ENCODE measurements around the gene TENM4.

Gene TENM4

DNA sequence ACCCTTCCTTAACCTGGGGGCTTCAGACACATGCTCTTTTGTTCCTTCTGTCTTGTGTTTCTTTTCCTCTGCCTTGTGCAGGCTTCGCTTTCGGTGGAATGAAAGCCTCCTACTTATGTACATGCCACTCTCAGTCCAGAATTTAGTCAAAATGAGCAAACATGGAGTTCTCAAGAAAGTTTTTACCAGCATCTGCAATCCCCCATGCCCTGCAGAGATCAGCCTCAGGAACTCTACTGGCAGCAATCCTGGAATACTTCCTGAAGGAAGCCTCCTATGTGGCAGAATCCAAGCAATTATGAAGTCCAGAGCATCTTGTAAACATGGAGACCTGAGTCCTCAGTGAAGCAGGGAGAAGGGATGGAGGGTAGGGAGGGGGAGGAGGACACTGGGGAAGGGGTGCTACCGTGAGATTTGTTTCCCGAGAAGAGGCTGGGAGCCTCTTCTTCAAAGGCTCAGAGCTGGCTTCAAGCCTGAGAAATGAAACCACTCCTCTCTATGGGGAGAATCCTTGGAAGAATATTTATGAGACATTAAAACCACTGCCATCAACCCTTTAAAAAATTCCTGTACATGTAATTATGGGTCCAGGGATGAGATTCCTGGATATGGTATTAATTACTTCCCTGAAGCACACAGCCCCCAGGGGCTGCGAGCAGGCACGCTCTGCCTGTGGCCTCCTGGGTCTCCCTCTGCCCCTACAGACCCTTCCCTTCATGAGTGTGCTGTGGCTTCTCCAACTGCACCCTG, 58.4 kb downstream of the TENM4 start:
- DNase-seq = no peak

DNA sequence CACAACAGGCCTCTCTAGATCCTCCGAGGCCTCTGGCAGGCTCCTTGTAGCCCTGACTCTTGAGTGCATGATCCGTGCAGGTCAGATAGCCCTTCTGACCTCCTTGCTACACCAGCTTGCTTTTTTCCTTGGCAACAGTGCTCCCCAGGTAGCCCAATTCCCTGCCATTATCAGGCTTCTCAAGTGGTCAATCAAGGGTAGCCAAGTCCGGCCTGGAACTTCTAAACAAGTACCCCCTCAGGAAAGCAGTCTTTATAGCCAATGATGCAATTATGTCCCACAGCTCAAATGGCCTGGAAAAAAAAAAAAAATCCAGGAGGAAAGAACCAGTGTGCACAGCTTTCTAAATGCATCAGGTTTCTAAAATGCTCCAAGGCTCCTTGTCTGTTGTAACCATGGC, 59.8 kb downstream of the TENM4 start:
- DNase-seq = no peak

- no peak for DNase-seq
Measured at GRCh38 chr11:79377406-79377805, 63.4 kb downstream of the TENM4 start.

GRCh38 chr11:79375818-79376550, 64.8 kb downstream of the TENM4 start:
- DNase-seq = no peak

GRCh38 chr11:79374727-79375126, 66.1 kb downstream of the TENM4 start:
- no peak for DNase-seq

DNA sequence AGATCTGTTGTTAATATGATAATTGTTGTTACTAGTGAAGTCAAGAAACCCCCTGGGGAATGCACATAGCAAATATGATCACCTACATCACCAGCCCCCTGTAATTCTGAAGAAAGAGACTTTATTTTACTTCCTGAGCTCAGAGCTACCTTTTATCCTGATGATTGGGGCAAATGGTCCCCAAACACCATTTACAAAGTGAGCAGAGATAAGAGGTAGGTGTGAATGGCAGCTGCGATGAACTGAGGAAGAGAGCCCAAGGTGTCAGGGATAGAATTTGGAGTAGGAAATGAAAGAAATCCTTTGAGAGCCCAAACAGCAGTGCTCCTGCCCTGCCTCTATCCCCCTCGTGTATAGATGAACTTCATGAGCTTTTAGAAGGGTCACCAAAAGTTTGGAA, 69.1 kb downstream of the TENM4 start:
- no peak for DNase-seq

DNA sequence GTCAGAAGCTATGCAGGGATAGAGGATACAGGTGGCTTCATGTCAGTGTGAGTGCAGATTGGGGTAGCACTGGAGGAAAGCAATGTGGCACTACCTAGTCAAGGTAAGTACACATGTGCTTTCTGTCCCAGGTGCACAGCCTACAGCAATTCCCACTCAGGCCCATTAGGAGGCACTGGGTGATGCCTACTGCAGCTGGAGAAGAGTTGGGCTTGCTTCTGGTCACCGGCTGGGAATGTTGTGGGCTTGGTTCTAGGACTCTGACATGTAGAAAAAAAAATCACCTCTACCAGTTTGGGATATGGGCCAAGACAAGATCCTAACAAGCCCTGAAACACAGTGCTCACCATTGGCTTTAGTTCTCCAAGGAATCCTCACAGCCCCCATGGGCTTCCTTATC, 69.7 kb downstream of the TENM4 start:
- no peak for DNase-seq

GRCh38 chr11:79369055-79369454, 71.8 kb downstream of the TENM4 start:
- no peak for DNase-seq

GRCh38 chr11:79367844-79368243, 73.0 kb downstream of the TENM4 start:
- DNase-seq = no peak

GRCh38 chr11:79366218-79366617, 74.6 kb downstream of the TENM4 start:
- DNase-seq = no peak

- no peak for DNase-seq
Measured at GRCh38 chr11:79363861-79364378, 76.9 kb downstream of the TENM4 start.

- DNase-seq = no peak
Measured at GRCh38 chr11:79363256-79363655, 77.6 kb downstream of the TENM4 start.

- no peak for DNase-seq
Measured at GRCh38 chr11:79362821-79363220, 78.0 kb downstream of the TENM4 start.

DNA sequence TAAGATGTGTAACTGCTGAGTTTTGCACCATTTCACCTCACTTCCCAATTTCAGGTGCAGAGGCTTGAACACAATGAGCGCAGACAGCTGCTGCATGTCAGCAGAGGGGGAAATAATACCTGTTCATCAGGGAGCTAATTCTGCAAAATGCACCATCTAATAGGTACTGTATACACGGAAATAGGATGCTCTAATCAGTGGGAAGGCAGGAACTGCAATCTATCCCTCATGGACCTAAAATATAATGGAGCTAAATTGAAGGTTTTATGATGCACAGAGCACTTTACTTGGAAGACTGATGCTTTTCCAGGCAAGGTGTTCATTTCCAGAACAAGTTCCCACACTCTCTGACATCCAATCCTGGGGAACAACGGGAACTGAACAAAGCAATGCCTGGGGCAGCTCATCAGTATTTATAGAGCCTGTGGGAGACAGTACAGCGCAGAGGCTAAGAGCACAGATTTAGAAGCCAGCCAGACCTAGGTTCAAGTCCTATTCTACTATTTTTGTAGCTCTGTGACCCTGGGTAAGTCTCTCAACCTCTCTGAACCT, 78.5 kb downstream of the TENM4 start:
- no peak for DNase-seq

- no peak for DNase-seq
Measured at GRCh38 chr11:79358258-79358657, 82.6 kb downstream of the TENM4 start.

GRCh38 chr11:79353706-79354105, 87.1 kb downstream of the TENM4 start:
- DNase-seq = no peak

GRCh38 chr11:79352349-79352703, 88.5 kb downstream of the TENM4 start:
- peak; percentile 31 for DNase-seq

GRCh38 chr11:79348976-79349682, 91.7 kb downstream of the TENM4 start:
- DNase-seq = no peak

DNA sequence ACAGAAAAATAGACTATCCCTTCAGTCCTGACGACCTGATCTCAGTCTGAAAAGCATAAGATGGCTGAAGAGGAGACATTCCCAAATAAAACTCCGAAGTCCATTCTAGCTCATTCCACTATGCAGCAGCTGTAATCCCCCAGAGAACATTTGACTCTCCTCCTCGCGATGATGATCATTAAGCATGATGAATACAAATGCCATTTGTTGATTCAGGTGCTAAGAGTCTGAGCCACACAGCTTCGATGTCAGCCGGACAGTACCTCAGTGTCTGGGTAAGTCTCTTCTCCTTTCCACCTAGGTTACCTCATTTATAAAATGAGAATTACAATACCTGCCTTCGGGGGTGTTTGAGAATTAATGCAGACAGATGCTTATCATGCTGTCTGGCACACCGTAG, 94.8 kb downstream of the TENM4 start:
- DNase-seq = no peak

GRCh38 chr11:79344753-79345294, 96.0 kb downstream of the TENM4 start:
- no peak for DNase-seq

DNA sequence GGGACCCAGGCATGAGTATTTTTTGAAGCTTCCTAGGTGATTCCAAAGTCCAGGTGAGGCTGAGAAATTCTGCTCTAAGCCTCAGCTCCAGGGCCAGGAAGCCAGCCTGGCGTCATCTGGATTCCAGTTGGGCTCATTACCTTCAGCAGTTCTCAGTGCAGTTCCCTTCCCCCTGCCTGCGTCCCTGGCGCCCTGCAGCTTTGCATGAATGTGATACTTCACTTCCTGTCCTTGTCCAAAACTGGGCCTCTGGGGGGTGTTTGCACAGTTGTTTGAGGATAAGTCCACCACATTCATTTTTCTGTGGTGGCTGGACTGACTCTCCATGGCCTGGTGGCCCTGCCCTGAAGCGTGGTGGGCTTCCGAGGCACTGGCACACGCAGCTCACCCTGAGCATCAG, 98.1 kb downstream of the TENM4 start:
- DNase-seq = peak; percentile 33

DNA sequence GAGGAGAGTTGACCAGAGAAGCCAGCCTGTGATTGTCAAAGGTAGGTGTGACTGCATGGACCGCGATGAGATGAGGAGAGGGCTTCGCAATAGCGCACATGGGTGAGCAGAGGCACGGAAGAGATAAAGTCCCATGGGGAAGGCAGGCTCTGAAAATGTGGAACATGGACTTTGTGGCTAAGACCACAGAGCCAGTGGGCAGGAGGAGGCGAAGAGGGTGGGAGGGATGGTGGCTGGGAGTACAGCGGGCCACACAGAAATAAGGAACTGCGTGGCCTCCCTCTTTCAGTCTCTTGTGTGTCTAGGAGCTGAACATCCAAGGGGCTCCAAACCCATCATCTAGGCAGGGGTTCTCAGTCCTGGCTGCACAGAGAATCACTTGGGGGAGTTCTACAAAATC, 98.6 kb downstream of the TENM4 start:
- no peak for DNase-seq

DNA sequence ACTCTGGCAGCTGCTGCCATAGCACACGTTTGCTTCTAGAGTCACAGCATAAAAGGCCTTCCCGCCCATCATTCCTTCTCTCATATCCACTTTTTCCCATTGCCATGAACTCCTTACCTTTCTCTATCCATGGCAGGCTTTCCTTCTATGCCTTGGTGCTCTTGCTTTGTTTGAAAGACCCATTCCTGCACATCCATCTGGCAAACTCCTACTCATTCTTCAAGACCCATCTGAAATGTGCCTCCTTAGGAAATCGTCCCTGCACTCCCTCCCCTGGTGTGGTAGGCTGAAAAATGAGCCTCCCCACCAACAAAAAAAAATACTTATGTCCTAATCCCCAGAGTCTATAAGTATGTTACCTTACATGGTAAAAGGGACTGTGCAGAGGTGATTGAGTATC, 100.3 kb downstream of the TENM4 start:
- DNase-seq = no peak

Data from femur (tissue), 1 donor.